ENCODE data around the gene DBP.
"Not testable (repeated sequence)": the region's sequence is repeated elsewhere in the genome, so short reads cannot be mapped to it uniquely, and the experiment has no call there.

DBP gene

GRCh38 chr19:48638831-48639381, 1.7 kb upstream of the DBP start:
- DNase-seq: no peak

GRCh38 chr19:48637948-48638830, 1.0 kb upstream of the DBP start:
- DNase-seq: peak; percentile 83 to 95

- peak; percentile 99 for DNase-seq
Observed at GRCh38 chr19:48637449-48637947, 319 bp upstream of the DBP start.

- DNase-seq: peak; percentile 36 to 42
Observed at GRCh38 chr19:48635966-48636858, 967 bp downstream of the DBP start.

- peak in 1 of 2 experiments; percentile 79 for DNase-seq
Observed at GRCh38 chr19:48635263-48635965, 1.8 kb downstream of the DBP start.

- peak; percentile 94 to 99 for DNase-seq
Observed at GRCh38 chr19:48634424-48635262, 2.5 kb downstream of the DBP start.

- no peak for DNase-seq
Observed at GRCh38 chr19:48634036-48634342, 3.2 kb downstream of the DBP start.

GRCh38 chr19:48633148-48634035, 3.8 kb downstream of the DBP start:
- no peak for DNase-seq

- DNase-seq: no peak
Observed at GRCh38 chr19:48632692-48633147, 4.5 kb downstream of the DBP start.

- not testable (repeated sequence) for DNase-seq
Observed at GRCh38 chr19:48632286-48632685, 4.9 kb downstream of the DBP start.

GRCh38 chr19:48631225-48631624, 6.0 kb downstream of the DBP start:
- no peak for DNase-seq

GRCh38 chr19:48630296-48631063, 6.7 kb downstream of the DBP start:
- no peak for DNase-seq

GRCh38 chr19:48629599-48630295, 7.4 kb downstream of the DBP start:
- DNase-seq: peak; percentile 60 to 69

GRCh38 chr19:48629297-48629598, 7.9 kb downstream of the DBP start:
- no peak for DNase-seq

- DNase-seq: no peak
Observed at GRCh38 chr19:48628486-48629296, 8.5 kb downstream of the DBP start.

GRCh38 chr19:48627865-48628314, 9.3 kb downstream of the DBP start:
- DNase-seq: no peak

GRCh38 chr19:48627201-48627864, 9.8 kb downstream of the DBP start:
- DNase-seq: no peak

- DNase-seq: no peak
Observed at GRCh38 chr19:48625891-48626327, 11.3 kb downstream of the DBP start.
